Fibroblast of lung (primary cell): ENCODE results near the gene GDPGP1. TPM values are rescaled to one million over a fixed set of nuclear protein-coding genes. Genes with fewer than 3 reads are reported as not detected.
"Not testable (repeated sequence)": the region's sequence is repeated elsewhere in the genome, so short reads cannot be mapped to it uniquely, and the experiment has no call there.

Experiments
- DNase-seq, 2 donors: peaks; one replicate each; pipeline versions ENCODE4 v3.0.0 to v3.0.0-alpha.2; 2010; ENCODE audit warnings: low read depth in 2 of 2
- H2AFZ ChIP-seq: 2 replicates; pipeline ENCODE4 v1.5.1; 2012; ENCODE audit warnings: low read length, control low read depth, inconsistent platforms
- H3K27ac ChIP-seq: 2 replicates; pipeline ENCODE4 v1.5.1; 2011; ENCODE audit warnings: low read length, control low read depth; ENCODE audit not compliant: insufficient read depth
- H3K27me3 ChIP-seq: 2 replicates; pipeline ENCODE4 v1.5.1; 2011; ENCODE audit warnings: mild to moderate bottlenecking, low read length; ENCODE audit not compliant: control insufficient read depth, insufficient read depth
- H3K36me3 ChIP-seq: 2 replicates; pipeline ENCODE4 v1.5.1; 2011; ENCODE audit warnings: low read length; ENCODE audit not compliant: control insufficient read depth, insufficient read depth
- H3K4me1 ChIP-seq: 2 replicates; pipeline ENCODE4 v1.5.1; 2011; ENCODE audit warnings: low read length; ENCODE audit not compliant: control insufficient read depth, insufficient read depth; ENCODE audit errors: extremely low read depth
- H3K4me2 ChIP-seq: 2 replicates; pipeline ENCODE4 v1.5.1; 2011; ENCODE audit warnings: low read length, control low read depth; ENCODE audit not compliant: insufficient read depth; ENCODE audit errors: extremely low read depth
- H3K4me3 ChIP-seq, 4 experiments: fragments of 200-600 bp in 1 of 4; sonication (generic) in 1 of 4; replicated peaks in 1 of 4; 2 replicates each; pipeline ENCODE4 v1.5.1; 2011 to 2016; ENCODE audit warnings: low read length in 4 of 4, low read depth in 3 of 4, mild to moderate bottlenecking in 3 of 4, control low read depth in 2 of 4, inconsistent platforms in 1 of 4, mixed read lengths in 1 of 4; ENCODE audit not compliant: insufficient read depth in 1 of 4; ENCODE audit errors: control extremely low read depth in 1 of 4
- H3K79me2 ChIP-seq: 2 replicates; pipeline ENCODE4 v1.5.1; 2012; ENCODE audit warnings: mild to moderate bottlenecking, low read length, inconsistent platforms; ENCODE audit not compliant: control insufficient read depth, insufficient read depth
- H3K9ac ChIP-seq: 2 replicates; pipeline ENCODE4 v1.5.1; 2011; ENCODE audit warnings: mild to moderate bottlenecking, low read length, control low read depth; ENCODE audit not compliant: insufficient read depth
- H3K9me3 ChIP-seq: 2 replicates; pipeline ENCODE4 v1.5.1; 2012; ENCODE audit warnings: low read depth, low read length; ENCODE audit not compliant: control insufficient read depth, insufficient read depth
- H4K20me1 ChIP-seq: 2 replicates; pipeline ENCODE4 v1.5.1; 2011; ENCODE audit warnings: low read length; ENCODE audit not compliant: control insufficient read depth, insufficient read depth; ENCODE audit errors: extremely low read depth
- CTCF ChIP-seq, 2 donors: IDR thresholded peaks in 1 of 2; conservative IDR thresholded peaks in 1 of 2; 1 replicate in 1 of 2; 2 replicates in 1 of 2; pipeline ENCODE4 v1.5.1; 2011 to 2012; ENCODE audit warnings: low read length in 2 of 2, control low read depth in 1 of 2, inconsistent platforms in 1 of 2, low read depth in 1 of 2, mild to moderate bottlenecking in 1 of 2
- EZH2 ChIP-seq: IDR thresholded peaks from 2 replicates; pipeline ENCODE4 v1.5.1; 2012; ENCODE audit warnings: low read length, control low read depth, mild to moderate bottlenecking; ENCODE audit errors: missing control alignments
- polyA plus RNA-seq, 2 donors: library from polyadenylated mRNA; depleted of rRNA in 1 of 2; stranded (reverse) in 1 of 2; unstranded in 1 of 2; fragments of >200 nt; gene quantifications; 2 replicates each; pipeline ENCODE4 v1.2.1, GENCODE V29; 2011 to 2012; ENCODE audit warnings: missing spikeins in 1 of 2
- total RNA-seq: library from RNA; depleted of rRNA; stranded (reverse); fragments of >200 nt; gene quantifications from 2 replicates; pipeline ENCODE4 v1.2.1, GENCODE V29; 2014

The GDPGP1 gene
- total and polyA plus RNA-seq, 2 donors (not counting 1 experiment from before 2014, with no cell fraction given) = 1.9 to 9.7 TPM

- H3K79me2 ChIP-seq, H3K36me3 ChIP-seq, H2AFZ ChIP-seq, H3K9me3 ChIP-seq, DNase-seq, H3K4me1 ChIP-seq, H3K27me3 ChIP-seq, H4K20me1 ChIP-seq, H3K4me2 ChIP-seq, H3K4me3 ChIP-seq, H3K9ac ChIP-seq, H3K27ac ChIP-seq: not testable (repeated sequence)
Measured at GRCh38 chr15:90280743-90281142, 46.7 kb downstream of the GDPGP1 start.

GRCh38 chr15:90281637-90282036, 47.6 kb downstream of the GDPGP1 start:
- H3K36me3 ChIP-seq, H3K4me3 ChIP-seq, H3K4me2 ChIP-seq, H2AFZ ChIP-seq, H3K4me1 ChIP-seq, DNase-seq, H3K79me2 ChIP-seq, H3K27ac ChIP-seq, H3K9me3 ChIP-seq, H3K9ac ChIP-seq, H4K20me1 ChIP-seq, H3K27me3 ChIP-seq: not testable (repeated sequence)

GRCh38 chr15:90286678-90287077, 52.7 kb downstream of the GDPGP1 start:
- Histone ChIP-seq H3K36me3 (no peaks in the 10 kb centered on the region), H3K4me2 (no peak overlapping the region), H4K20me1 (no peaks in the 10 kb centered on the region), H3K4me1 (no peaks in the 10 kb centered on the region), H3K27me3 (no peaks in the 10 kb centered on the region), H3K27ac (no peak overlapping the region), H2AFZ (no peak overlapping the region), H3K9ac (no peak overlapping the region), H3K79me2 (no peaks in the 10 kb centered on the region), H3K9me3 (no peaks in the 10 kb centered on the region), H3K4me3 (no peak overlapping the region)
- peak; percentile 24 to 52 for DNase-seq
- TF ChIP-seq EZH2 (no peak), CTCF (conservative IDR thresholded peaks at IDR 0.05 in 1 of 2, IDR thresholded peaks at IDR 0.05 in 1 of 2; ENCODE audit: low read depth in 1 of 2, low read length in 2 of 2) (peak; percentile 21 to 39)

- no peak overlapping the region for H3K4me2 ChIP-seq
- no peak overlapping the region for H3K9ac ChIP-seq
- H3K27me3 ChIP-seq = no peaks in the 10 kb centered on the region
- no peak overlapping the region for H3K27ac ChIP-seq
- peak overlapping the region; percentile 39 for H2AFZ ChIP-seq
- H3K4me3 ChIP-seq = no peak overlapping the region
- no peaks in the 10 kb centered on the region for H4K20me1 ChIP-seq
- no peaks in the 10 kb centered on the region for H3K79me2 ChIP-seq
- no peaks in the 10 kb centered on the region for H3K36me3 ChIP-seq
- no peaks in the 10 kb centered on the region for H3K9me3 ChIP-seq
- no peak for DNase-seq
- H3K4me1 ChIP-seq = no peaks in the 10 kb centered on the region
- no peak for TF ChIP-seq CTCF (conservative IDR thresholded peaks at IDR 0.05 in 1 of 2, IDR thresholded peaks at IDR 0.05 in 1 of 2; ENCODE audit: low read depth in 1 of 2, low read length in 2 of 2)
- no peak for TF ChIP-seq EZH2
Measured at GRCh38 chr15:90287101-90287500, 53.1 kb downstream of the GDPGP1 start.
